ENCODE results near the gene TRIM14. TPM values are rescaled to one million over a fixed set of nuclear protein-coding genes. Genes with fewer than 3 reads are reported as not detected.

TRIM14 gene
- polyA plus RNA-seq, 1 experiment: 9.9 TPM

DNA sequence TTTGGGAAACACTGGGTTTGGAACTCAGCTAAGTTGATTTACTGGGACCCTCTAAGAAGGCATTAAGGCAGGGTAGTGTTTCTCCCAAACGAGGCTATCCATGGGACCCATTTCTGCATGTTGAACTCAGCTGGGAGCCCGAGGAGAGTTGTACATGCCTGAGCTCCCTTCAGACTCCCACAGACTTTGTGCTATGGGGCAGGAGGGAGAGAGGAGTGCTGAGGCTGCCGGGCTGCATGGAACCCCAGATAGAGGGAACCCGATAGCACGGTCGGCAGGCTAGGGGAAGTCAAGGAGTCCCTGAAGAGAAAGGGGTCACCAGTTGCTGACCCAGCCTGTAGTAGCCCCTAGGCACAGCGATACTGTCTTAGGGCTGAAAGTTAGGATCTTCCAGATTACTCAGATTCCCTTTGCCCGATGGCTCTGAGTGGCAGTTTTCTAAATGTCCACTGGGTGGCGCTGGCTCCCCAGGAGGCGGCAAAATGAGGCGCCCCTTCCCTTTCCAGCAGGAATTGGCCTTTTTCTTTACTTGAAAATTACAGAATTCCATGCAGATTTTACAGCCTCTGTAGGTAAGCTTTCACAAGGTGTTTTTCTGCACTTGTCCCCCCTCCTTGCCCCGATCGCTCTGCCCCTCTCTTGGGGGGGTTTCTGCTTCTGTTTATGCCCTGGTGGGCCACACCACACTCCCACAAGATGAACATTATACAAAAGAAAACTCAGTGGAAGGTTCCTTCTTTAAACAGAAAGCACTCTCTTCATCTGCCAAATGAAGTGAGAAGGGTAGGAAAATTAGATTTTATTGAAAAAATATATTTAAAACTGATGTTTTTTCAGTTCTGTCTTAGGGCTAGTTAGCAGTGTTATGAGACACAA lies 44.7 kb downstream of the TRIM14 start:
- DNase-seq (ENCODE audit: low read depth): no peak
- peak; percentile 93 for TF ChIP-seq CTCF (IDR thresholded peaks at IDR 0.05; ENCODE audit: insufficient read depth, low read depth, low read length)
- H3K4me3 ChIP-seq (ENCODE audit: low read depth, low read length): no peak overlapping the region
- H3K27me3 ChIP-seq (ENCODE audit: control insufficient read depth, insufficient read depth, low read length): no peaks in the 10 kb centered on the region
- POLR2A ChIA-PET: interaction anchor here (0.6 kb wide), 1 partner anchor 122 kb away, joined by 3 read pairs; no protein-coding TSS in a partner anchor
- CTCF ChIA-PET: interaction anchor here (0.7 to 3.4 kb wide), 26 partner anchors 13 to 703 kb away, joined by 3 to 17 read pairs (median 4); partner anchors contain the start of gene NANS
- peaks cover 8% of the 10 kb centered on the region for H3K36me3 ChIP-seq (ENCODE audit: control insufficient read depth, insufficient read depth, low read length)

GRCh38 chr9:98071737-98072136 lies 47.3 kb downstream of the TRIM14 start:
- POLR2A ChIA-PET: interaction anchor here (0.5 kb wide), 1 partner anchor 194 kb away, joined by 3 read pairs; no protein-coding TSS in a partner anchor
- DNase-seq (ENCODE audit: low read depth): no peak
- CTCF ChIA-PET: interaction anchor here (1.1 to 2.3 kb wide), 2 partner anchors 14 to 192 kb away, joined by 5 to 9 read pairs; no protein-coding TSS in a partner anchor
- TF ChIP-seq CTCF (IDR thresholded peaks at IDR 0.05; ENCODE audit: insufficient read depth, low read depth, low read length): no peak
- Histone ChIP-seq H3K4me3 (ENCODE audit: low read depth, low read length) (no peak overlapping the region), H3K27me3 (ENCODE audit: control insufficient read depth, insufficient read depth, low read length) (no peaks in the 10 kb centered on the region), H3K36me3 (ENCODE audit: control insufficient read depth, insufficient read depth, low read length) (peaks cover 2% of the 10 kb centered on the region; the same call in 1 of the 2 replicates)

DNA sequence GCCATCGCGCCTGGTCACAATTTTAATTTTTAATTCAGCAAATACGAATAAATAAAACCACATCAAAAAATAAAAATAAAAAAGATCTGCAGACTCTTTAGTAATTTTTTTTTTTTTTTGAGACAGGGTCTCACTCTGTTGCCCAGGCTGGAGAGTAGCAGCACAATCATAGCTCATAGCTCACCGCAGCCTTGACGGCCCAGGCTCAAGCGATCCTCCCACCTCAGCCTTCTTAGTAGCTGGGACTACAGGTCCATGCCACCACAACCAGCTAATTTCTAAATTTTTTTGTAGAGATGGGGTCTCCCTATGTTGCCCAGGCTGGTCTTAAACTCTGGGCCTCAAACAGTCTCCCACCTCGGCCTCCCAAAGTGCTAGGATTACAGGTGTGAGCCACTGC lies 48.3 kb downstream of the TRIM14 start:
- H3K36me3 ChIP-seq (ENCODE audit: control insufficient read depth, insufficient read depth, low read length): peaks cover 4% of the 10 kb centered on the region
- POLR2A ChIA-PET: no interaction called here

DNA sequence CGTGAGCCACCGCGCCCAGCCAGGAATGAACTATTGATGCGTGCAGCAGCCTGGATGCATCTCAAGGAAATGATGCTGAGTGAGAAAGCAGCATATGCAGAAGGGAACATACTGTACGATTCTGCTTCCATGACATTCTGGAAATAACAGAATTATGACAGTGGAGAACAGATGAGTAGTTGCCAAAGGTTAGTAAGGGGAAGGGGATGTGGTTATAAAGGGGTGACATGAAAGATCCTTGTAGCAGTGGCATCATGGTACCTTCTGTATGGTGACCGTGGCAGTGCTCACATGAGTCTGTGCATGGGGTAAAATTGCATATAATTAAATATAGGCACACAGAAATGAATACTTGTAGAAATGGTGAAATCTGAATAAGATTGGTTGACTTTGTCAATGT lies 49.5 kb downstream of the TRIM14 start:
- ChIA-PET CTCF (interaction anchor here (1.7 kb wide), 1 partner anchor 11 kb away, joined by 8 read pairs; no protein-coding TSS in a partner anchor), POLR2A (no interaction called here)
- no peak for DNase-seq (ENCODE audit: low read depth)
- no peaks in the 10 kb centered on the region for H3K27me3 ChIP-seq (ENCODE audit: control insufficient read depth, insufficient read depth, low read length)
- no peak for TF ChIP-seq CTCF (IDR thresholded peaks at IDR 0.05; ENCODE audit: insufficient read depth, low read depth, low read length)
- H3K4me3 ChIP-seq (ENCODE audit: low read depth, low read length): no peak overlapping the region
- peaks cover 6% of the 10 kb centered on the region for H3K36me3 ChIP-seq (ENCODE audit: control insufficient read depth, insufficient read depth, low read length)

More for the DNA sequence above, 48.3 kb downstream of the TRIM14 start:
- H3K4me3 ChIP-seq (ENCODE audit: low read depth, low read length): no peak overlapping the region
- H3K27me3 ChIP-seq (ENCODE audit: control insufficient read depth, insufficient read depth, low read length): no peaks in the 10 kb centered on the region
- no peak for DNase-seq (ENCODE audit: low read depth)
- no peak for TF ChIP-seq CTCF (IDR thresholded peaks at IDR 0.05; ENCODE audit: insufficient read depth, low read depth, low read length)
- CTCF ChIA-PET: interaction anchor here (0.7 to 2.3 kb wide), 3 partner anchors 13 to 591 kb away, joined by 3 to 9 read pairs (median 5); no protein-coding TSS in a partner anchor

DNA sequence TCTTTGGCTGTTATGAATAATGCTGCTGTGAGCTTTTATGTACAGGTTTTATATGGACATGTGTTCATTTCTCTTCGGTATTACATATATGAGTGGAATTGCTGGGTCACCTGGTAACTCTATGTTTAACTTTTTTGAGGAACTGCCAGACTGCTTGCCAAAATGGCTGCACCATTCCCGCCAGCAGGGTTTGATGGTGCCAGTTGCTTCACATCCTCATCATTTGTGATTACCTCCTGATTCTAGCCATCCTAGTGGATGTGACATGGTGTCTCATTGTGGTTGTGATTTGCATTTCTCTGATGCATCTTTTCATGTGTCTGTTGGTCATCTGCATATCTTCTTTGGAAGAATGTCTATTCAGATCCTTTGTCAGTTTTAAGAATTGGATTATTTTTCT lies 51.8 kb downstream of the TRIM14 start:
- Histone ChIP-seq H3K4me3 (ENCODE audit: low read depth, low read length) (no peak overlapping the region), H3K36me3 (ENCODE audit: control insufficient read depth, insufficient read depth, low read length) (peaks cover 10% of the 10 kb centered on the region), H3K27me3 (ENCODE audit: control insufficient read depth, insufficient read depth, low read length) (no peaks in the 10 kb centered on the region)
- no peak for DNase-seq (ENCODE audit: low read depth)
- POLR2A ChIA-PET: no interaction called here
- no peak for TF ChIP-seq CTCF (IDR thresholded peaks at IDR 0.05; ENCODE audit: insufficient read depth, low read depth, low read length)
- CTCF ChIA-PET: interaction anchor here (1.3 kb wide), 1 partner anchor 138 kb away, joined by 5 read pairs; no protein-coding TSS in a partner anchor

Data from BJ (cell line).